ENCODE data around the gene CHAF1A. TPM values are rescaled to one million over a fixed set of nuclear protein-coding genes. Genes with fewer than 3 reads are reported as not detected.

The CHAF1A gene
- total RNA-seq, 1 donor from 2014 or later: 48.2 TPM

DNA sequence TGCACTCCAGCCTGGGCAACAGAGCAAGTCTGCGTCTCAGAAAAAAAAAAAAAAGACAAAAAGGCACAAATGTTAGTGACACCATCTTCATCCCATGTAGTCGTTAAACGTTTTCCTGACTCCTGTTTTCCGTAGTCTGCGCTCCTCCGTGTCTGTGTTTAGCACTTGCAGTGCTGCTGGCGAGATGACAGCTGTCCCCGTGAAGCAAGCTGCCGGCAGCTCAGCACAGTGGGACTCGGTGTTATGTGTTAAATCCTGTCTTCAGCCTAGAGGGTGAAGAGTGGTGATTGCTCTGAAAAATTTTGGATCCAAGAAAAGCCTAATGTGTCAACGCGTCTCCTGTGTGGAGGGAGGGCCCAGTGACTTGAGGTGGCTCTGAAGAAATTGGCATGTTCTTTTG is 36.8 kb downstream of the CHAF1A start:
- no peaks in the 10 kb centered on the region for H3K9me3 Mint-ChIP-seq (ENCODE audit: low read depth)
- no peak for TF ChIP-seq CTCF (IDR thresholded peaks at IDR 0.05; ENCODE audit: unreplicated experiment)
- H3K27ac Mint-ChIP-seq: no peak overlapping the region
- no peaks in the 10 kb centered on the region for H3K27me3 Mint-ChIP-seq
- H3K4me1 Mint-ChIP-seq (ENCODE audit: low read depth): no peaks in the 10 kb centered on the region
- peaks cover 9% of the 10 kb centered on the region for H3K36me3 Mint-ChIP-seq (ENCODE audit: insufficient read depth)
- no peak for DNase-seq (ENCODE audit: low spot score, unreplicated experiment)
- no peak overlapping the region for H3K4me3 Mint-ChIP-seq (ENCODE audit: low read depth)

GRCh38 chr19:4441994-4442818 is 39.8 kb downstream of the CHAF1A start:
- Mint-ChIP-seq H3K27me3 (no peaks in the 10 kb centered on the region), H3K36me3 (ENCODE audit: insufficient read depth) (peaks cover 4% of the 10 kb centered on the region), H3K9me3 (ENCODE audit: low read depth) (no peaks in the 10 kb centered on the region), H3K27ac (peak overlapping the region; percentile 56), H3K4me1 (ENCODE audit: low read depth) (no peaks in the 10 kb centered on the region), H3K4me3 (ENCODE audit: low read depth) (no peak overlapping the region)
- no peak for TF ChIP-seq CTCF (IDR thresholded peaks at IDR 0.05; ENCODE audit: unreplicated experiment)
- DNase-seq (ENCODE audit: low spot score, unreplicated experiment): no peak

GRCh38 chr19:4442819-4443146 is 40.3 kb downstream of the CHAF1A start:
- no peaks in the 10 kb centered on the region for H3K9me3 Mint-ChIP-seq (ENCODE audit: low read depth)
- no peak for DNase-seq (ENCODE audit: low spot score, unreplicated experiment)
- TF ChIP-seq CTCF (IDR thresholded peaks at IDR 0.05; ENCODE audit: unreplicated experiment): no peak
- H3K36me3 Mint-ChIP-seq (ENCODE audit: insufficient read depth): peaks cover 4% of the 10 kb centered on the region
- H3K27ac Mint-ChIP-seq: no peak overlapping the region
- H3K4me1 Mint-ChIP-seq (ENCODE audit: low read depth): no peaks in the 10 kb centered on the region
- no peaks in the 10 kb centered on the region for H3K27me3 Mint-ChIP-seq
- no peak overlapping the region for H3K4me3 Mint-ChIP-seq (ENCODE audit: low read depth)

GRCh38 chr19:4443188-4443587 is 40.7 kb downstream of the CHAF1A start:
- Mint-ChIP-seq H3K9me3 (ENCODE audit: low read depth) (no peaks in the 10 kb centered on the region), H3K27ac (no peak overlapping the region), H3K27me3 (no peaks in the 10 kb centered on the region), H3K4me1 (ENCODE audit: low read depth) (no peaks in the 10 kb centered on the region), H3K36me3 (ENCODE audit: insufficient read depth) (peaks cover 4% of the 10 kb centered on the region), H3K4me3 (ENCODE audit: low read depth) (no peak overlapping the region)
- DNase-seq (ENCODE audit: low spot score, unreplicated experiment): no peak
- no peak for TF ChIP-seq CTCF (IDR thresholded peaks at IDR 0.05; ENCODE audit: unreplicated experiment)

GRCh38 chr19:4443966-4444764 is 41.7 kb downstream of the CHAF1A start:
- no peaks in the 10 kb centered on the region for H3K27me3 Mint-ChIP-seq
- H3K27ac Mint-ChIP-seq: no peak overlapping the region
- DNase-seq (ENCODE audit: low spot score, unreplicated experiment): no peak
- H3K9me3 Mint-ChIP-seq (ENCODE audit: low read depth): no peaks in the 10 kb centered on the region
- peaks cover 4% of the 10 kb centered on the region for H3K36me3 Mint-ChIP-seq (ENCODE audit: insufficient read depth)
- no peaks in the 10 kb centered on the region for H3K4me1 Mint-ChIP-seq (ENCODE audit: low read depth)
- TF ChIP-seq CTCF (IDR thresholded peaks at IDR 0.05; ENCODE audit: unreplicated experiment): no peak
- no peak overlapping the region for H3K4me3 Mint-ChIP-seq (ENCODE audit: low read depth)

All from progenitor cell of endocrine pancreas (in vitro differentiated cells).